ENCODE data around the gene MAML2.

- TF ChIP-seq CTCF (IDR thresholded peaks at IDR 0.05; ENCODE audit: borderline replicate concordance, extremely low read depth, low read length, poor library complexity, severe bottlenecking) (no peak), EZH2 (IDR thresholded peaks at IDR 0.05; ENCODE audit: borderline replicate concordance, low read depth, low read length, severe bottlenecking) (no peak)
Observed at GRCh38 chr11:96204366-96204659, 138.7 kb downstream of the MAML2 start.

Data from DND-41 (cell line).